H7 (cell line): ENCODE measurements around the gene PDE1C. TPM values are rescaled to one million over a fixed set of nuclear protein-coding genes. Genes with fewer than 3 reads are reported as not detected.
A peak's percentile ranks its signal among the peaks of the same experiment; 100 is the strongest.

Experiments
- DNase-seq: peaks from one replicate; pipeline ENCODE4 v3.0.0; 2012
- H3K27me3 ChIP-seq: 2 replicates; pipeline ENCODE4 v1.6.0; 2011; ENCODE audit warnings: mild to moderate bottlenecking, low read length; ENCODE audit not compliant: control insufficient read depth, insufficient read depth
- H3K36me3 ChIP-seq: replicated peaks from 2 replicates; pipeline ENCODE4 v1.5.1; 2011; ENCODE audit warnings: low read length; ENCODE audit not compliant: control insufficient read depth, insufficient read depth
- H3K4me3 ChIP-seq: 2 replicates; pipeline ENCODE4 v1.5.1; 2011; ENCODE audit warnings: low read depth, mild to moderate bottlenecking, control low read depth, low read length, moderate library complexity; ENCODE audit not compliant: insufficient read depth
- total RNA-seq: library from RNA; depleted of rRNA; stranded (reverse); fragments of >200 nt; shearing (Covaris generic); gene quantifications from 2 replicates; pipeline ENCODE4 v1.2.3, GENCODE V29; 2014

The PDE1C gene
- total RNA-seq, 1 experiment from 2014 or later, result 0.14 TPM

DNA sequence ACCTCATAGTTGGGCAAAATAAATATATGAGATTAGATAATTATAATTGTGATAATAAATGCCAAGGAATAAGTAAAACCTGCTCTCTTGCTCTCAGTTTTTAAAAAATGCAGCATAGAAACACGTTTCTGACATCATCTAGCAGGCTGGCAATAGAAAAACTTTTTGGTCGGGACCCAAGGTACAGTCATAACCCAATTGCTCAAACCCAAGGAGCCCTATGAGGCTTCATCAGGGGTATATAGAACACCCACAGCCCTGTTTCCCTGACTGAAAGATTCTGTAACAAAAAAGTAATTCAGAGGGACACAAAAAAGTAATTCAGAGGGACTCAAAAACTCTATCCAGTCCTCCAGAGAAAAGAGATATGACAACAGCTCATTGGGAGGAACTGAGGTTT lies 3.8 kb downstream of the PDE1C start:
- peaks cover 62% of the 10 kb centered on the region for H3K27me3 ChIP-seq
- no peaks in the 10 kb centered on the region for H3K36me3 ChIP-seq
- H3K4me3 ChIP-seq, result no peak overlapping the region
- DNase-seq, result no peak

DNA sequence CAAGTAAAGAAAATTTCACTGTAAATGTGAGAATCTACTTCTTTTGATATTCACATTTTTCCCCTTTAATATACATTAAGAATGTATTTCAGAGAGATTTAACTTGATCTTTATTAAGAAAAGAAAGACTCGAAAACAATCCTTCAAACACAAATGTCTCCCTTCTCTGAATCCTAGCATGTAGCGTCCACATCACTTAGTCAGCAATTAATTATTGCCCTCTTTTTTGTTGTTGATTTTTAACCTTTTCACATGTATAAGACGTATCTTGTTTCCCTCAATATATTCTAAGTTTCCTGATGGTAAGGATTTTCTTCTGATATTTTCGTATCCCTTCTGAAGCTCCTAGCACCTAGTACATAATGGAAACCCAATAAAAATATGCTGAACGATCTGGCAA lies 6.6 kb downstream of the PDE1C start:
- Histone ChIP-seq H3K4me3 (no peak overlapping the region), H3K36me3 (no peaks in the 10 kb centered on the region), H3K27me3 (peaks cover 33% of the 10 kb centered on the region)
- DNase-seq, result no peak

GRCh38 chr7:32062150-32062549 lies 8.1 kb downstream of the PDE1C start:
- peak; percentile 65 for DNase-seq
- Histone ChIP-seq H3K4me3 (no peak overlapping the region), H3K27me3 (peaks cover 19% of the 10 kb centered on the region), H3K36me3 (no peaks in the 10 kb centered on the region)

DNA sequence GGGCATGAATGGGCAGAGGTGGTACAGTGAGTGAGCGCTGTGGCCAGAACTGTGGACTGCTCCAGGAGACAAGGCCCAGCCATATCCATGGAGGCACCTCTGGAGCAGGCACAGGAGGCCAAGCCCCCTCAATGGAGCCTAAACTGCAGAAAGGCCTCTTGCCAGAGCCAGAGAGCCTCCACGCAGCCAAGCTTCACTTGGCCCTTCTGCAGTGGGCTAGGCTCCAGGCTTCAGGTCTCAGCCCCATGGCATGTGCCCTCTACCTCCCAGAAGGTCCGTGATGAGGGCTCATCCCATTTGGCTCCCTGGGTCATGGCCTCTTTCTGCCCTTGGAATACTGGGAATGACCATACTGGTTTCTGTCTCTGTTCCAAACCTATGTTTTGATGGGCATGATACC lies 8.9 kb downstream of the PDE1C start:
- Histone ChIP-seq H3K36me3 (no peaks in the 10 kb centered on the region), H3K27me3 (peaks cover 11% of the 10 kb centered on the region), H3K4me3 (no peak overlapping the region)
- DNase-seq, result no peak

GRCh38 chr7:32059289-32060011 lies 10.8 kb downstream of the PDE1C start:
- peaks cover 3% of the 10 kb centered on the region for H3K27me3 ChIP-seq
- no peak for DNase-seq
- no peak overlapping the region for H3K4me3 ChIP-seq
- no peaks in the 10 kb centered on the region for H3K36me3 ChIP-seq

DNA sequence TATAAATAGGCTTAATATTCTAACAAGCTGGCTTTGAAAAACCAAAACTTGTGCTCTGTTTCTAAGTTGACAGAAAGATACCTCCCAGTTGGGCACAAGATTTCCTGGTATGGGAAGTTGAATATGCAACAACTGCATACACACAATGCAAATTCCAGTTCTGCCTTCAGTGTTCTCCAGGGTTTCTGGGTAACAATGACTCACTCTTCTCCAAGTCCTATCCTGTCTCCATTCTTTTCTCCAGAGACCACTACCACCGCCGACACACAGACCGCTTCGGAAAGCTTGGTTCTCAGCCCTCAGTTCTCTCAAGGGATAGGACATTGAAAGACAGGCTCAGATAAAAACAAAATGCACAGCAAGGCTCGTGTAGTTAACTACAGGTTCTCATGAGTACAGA lies 12.2 kb downstream of the PDE1C start:
- H3K4me3 ChIP-seq, result no peak overlapping the region
- H3K27me3 ChIP-seq, result no peaks in the 10 kb centered on the region; the same call in 1 of the 2 replicates
- no peak for DNase-seq
- no peaks in the 10 kb centered on the region for H3K36me3 ChIP-seq

DNA sequence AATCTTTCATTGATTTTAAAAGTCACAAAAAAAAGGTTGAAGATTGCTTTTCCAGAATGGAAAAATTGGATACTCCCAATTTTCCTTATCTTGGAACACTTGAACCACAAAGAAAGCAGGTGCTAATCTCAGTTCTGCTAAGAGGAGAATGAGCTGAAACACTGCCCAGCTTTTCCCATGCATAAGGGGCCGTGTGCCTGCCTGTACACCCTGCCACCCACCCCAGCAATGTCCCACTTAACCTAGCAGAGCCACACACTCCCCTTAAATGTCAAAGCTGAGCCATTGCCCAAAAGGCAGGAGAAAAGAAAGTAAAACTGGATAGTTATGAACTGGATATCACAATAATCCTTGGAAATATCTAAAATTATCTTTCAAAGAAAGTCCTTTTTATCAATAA lies 13.4 kb downstream of the PDE1C start:
- H3K36me3 ChIP-seq, result no peaks in the 10 kb centered on the region
- H3K4me3 ChIP-seq, result no peak overlapping the region
- no peak for DNase-seq
- H3K27me3 ChIP-seq, result no peaks in the 10 kb centered on the region; the same call in 1 of the 2 replicates

DNA sequence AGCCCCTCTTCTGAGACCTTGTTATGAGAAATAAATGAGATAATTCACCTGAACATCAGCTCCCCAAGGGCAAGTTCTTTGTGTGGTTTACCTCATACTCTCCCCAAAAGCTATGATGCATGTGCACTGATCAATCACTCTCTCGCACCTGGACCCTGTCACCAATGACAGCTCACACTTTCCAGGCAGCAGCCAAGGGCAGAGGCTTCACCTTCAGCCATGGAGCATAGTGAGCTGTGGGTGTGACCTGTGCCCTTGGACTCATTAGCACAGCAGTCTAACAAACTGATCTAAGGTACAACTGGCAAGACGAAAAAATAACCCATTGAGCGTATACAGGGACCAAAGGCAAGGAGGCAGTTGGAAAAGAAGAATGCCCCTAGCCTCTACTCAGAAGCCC lies 17.0 kb downstream of the PDE1C start:
- Histone ChIP-seq H3K36me3 (no peaks in the 10 kb centered on the region), H3K27me3 (no peaks in the 10 kb centered on the region), H3K4me3 (no peak overlapping the region)
- no peak for DNase-seq

DNA sequence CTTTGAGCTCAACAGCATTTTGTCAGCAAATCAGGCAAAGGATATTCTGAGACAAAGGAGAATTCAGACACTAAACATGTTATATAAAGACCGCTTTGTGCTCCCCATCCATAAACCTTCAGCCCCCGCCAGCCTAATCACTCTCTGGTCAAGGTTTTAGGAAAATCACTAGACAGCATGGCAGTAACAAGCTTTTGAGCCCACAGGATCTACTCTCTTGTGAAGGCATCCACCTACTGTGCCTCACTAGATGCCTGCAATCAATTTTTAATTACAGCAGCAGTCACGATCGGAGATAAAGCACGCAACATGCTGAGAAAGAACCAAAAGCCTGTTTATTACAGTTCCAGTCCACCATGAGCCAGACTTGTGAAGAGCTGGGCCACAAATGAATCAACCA lies 19.1 kb downstream of the PDE1C start:
- H3K4me3 ChIP-seq, result no peak overlapping the region
- H3K27me3 ChIP-seq, result no peaks in the 10 kb centered on the region
- no peak for DNase-seq
- no peaks in the 10 kb centered on the region for H3K36me3 ChIP-seq

GRCh38 chr7:32049599-32049998 lies 20.6 kb downstream of the PDE1C start:
- DNase-seq, result no peak
- no peak overlapping the region for H3K4me3 ChIP-seq
- H3K36me3 ChIP-seq, result no peaks in the 10 kb centered on the region
- H3K27me3 ChIP-seq, result no peaks in the 10 kb centered on the region

DNA sequence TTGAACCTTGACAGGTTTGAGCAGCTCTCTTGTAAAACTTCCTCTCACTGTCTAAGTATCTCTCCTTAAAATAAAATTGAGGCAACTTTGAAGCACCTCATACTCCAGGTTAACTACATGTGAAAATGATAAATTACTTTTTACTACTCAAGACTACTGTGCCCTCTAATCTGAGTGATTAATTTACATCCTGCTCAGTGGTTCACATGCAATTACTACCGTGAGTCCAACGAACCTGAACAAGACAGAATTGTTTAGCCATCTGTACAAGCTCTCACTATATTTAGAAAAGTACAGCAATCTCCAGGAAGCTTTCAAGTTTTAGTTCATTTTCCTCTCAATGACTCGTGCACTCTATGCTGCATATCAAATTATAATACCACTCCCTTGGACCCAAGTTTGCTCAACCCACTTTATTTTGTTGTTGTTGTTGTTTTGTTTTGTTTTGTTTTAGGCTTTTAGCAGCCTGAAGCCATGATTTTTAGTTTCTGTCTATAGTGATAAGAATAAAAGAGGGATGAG lies 21.2 kb downstream of the PDE1C start:
- H3K27me3 ChIP-seq, result no peaks in the 10 kb centered on the region
- no peak overlapping the region for H3K4me3 ChIP-seq
- DNase-seq, result no peak
- H3K36me3 ChIP-seq, result no peaks in the 10 kb centered on the region

- Histone ChIP-seq H3K4me3 (no peak overlapping the region), H3K27me3 (no peaks in the 10 kb centered on the region), H3K36me3 (no peaks in the 10 kb centered on the region)
- no peak for DNase-seq
These were observed 22.4 kb downstream of the PDE1C start for GRCh38 chr7:32047801-32048200.

DNA sequence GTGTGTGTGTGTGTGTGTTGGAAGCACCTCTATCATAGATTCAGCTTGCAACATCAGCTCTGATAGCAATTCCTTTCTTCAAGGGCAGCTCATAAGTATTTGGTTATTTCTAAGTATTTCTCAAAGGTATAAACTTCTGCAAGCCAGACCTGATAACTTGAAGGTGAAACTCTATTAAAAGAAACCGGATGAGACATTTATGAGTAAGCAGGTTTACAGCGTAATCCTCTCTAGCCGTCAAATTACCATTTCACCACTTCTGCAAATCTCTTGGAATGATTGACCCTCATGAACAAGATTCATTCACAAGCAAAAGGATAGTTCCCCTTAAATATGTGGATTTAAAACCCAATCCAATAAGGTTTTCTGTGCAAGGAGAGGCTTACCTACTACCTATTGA lies 23.1 kb downstream of the PDE1C start:
- no peaks in the 10 kb centered on the region for H3K36me3 ChIP-seq
- no peaks in the 10 kb centered on the region for H3K27me3 ChIP-seq
- no peak for DNase-seq
- H3K4me3 ChIP-seq, result no peak overlapping the region

- no peak for DNase-seq
- no peaks in the 10 kb centered on the region for H3K36me3 ChIP-seq
- no peak overlapping the region for H3K4me3 ChIP-seq
- H3K27me3 ChIP-seq, result no peaks in the 10 kb centered on the region
These were observed 25.0 kb downstream of the PDE1C start for GRCh38 chr7:32045228-32045627.

DNA sequence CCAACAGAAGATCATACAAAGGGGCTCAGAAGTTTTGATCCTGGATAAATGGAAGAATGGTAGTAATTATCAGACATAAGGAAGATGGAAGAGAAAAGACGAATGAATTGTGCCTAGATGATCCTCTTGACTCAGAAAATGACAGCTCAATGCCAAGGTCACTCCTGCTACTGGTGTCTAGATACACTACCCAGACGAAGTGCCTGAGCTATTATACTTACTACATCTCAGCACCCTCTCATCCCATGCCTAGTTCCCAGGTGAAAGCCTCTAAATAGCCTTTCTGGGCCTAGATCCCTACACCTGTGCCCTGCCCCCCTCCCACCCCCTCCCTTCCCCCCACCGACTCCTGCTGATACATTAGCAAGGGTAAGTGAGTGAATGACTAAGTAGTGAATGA lies 25.5 kb downstream of the PDE1C start:
- H3K4me3 ChIP-seq, result no peak overlapping the region
- DNase-seq, result no peak
- H3K36me3 ChIP-seq, result no peaks in the 10 kb centered on the region
- H3K27me3 ChIP-seq, result no peaks in the 10 kb centered on the region

DNA sequence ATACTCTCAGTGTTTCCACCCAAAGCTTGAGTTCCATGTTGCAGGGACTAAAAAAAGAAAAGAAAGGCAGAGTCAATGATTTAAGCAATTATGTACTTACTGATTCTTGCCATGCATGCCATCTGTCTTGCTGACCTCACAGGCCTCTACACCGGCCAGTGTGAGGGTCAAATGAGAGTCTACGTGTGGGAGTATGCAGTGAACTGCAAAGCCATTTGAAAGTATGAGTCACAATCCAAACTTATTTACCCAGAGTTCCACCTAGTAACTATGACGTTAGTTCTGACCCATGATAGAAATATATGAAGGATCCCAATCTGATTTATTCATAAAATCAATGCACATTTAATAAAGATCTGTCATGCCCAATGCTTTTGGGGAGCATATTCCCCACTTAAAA lies 26.5 kb downstream of the PDE1C start:
- no peak overlapping the region for H3K4me3 ChIP-seq
- no peak for DNase-seq
- no peaks in the 10 kb centered on the region for H3K36me3 ChIP-seq
- H3K27me3 ChIP-seq, result no peaks in the 10 kb centered on the region
